Caco-2 (cell line): ENCODE measurements around the gene PLEK. TPM values are rescaled to one million over a fixed set of nuclear protein-coding genes. Genes with fewer than 3 reads are reported as not detected.
"Not testable (repeated sequence)": the region's sequence is repeated elsewhere in the genome, so short reads cannot be mapped to it uniquely, and the experiment has no call there.

Experiments used
- BruUV-seq: library from RNA; stranded (reverse); fragments of 400-500 nt; replicated peaks from 2 replicates; lab custom pipeline; 2021; lab: Mats Ljungman, UMichigan
- CTCF ChIA-PET: fragments of 300-600 bp; sonication (Branson Sonifier 250); formaldehyde crosslinking; loops from one replicate; lab custom pipeline; 2022; ENCODE audit warnings: antibody characterized with exemption; lab: Charles Lee
- POLR2A ChIA-PET: fragments of 300-600 bp; sonication (Branson Sonifier 250); formaldehyde crosslinking; loops from one replicate; lab custom pipeline; 2022; ENCODE audit warnings: antibody characterized with exemption; lab: Charles Lee
- DNase-seq, 2 experiments: peaks; one replicate each; pipeline versions ENCODE4 v3.0.0 to v3.0.0-alpha.2; 2020 to 2022
- H3K27me3 ChIP-seq: replicated peaks from 2 replicates; pipeline ENCODE4 v1.6.0; 2011; ENCODE audit warnings: low read length; ENCODE audit not compliant: control insufficient read depth, insufficient read depth
- H3K36me3 ChIP-seq: 2 replicates; pipeline ENCODE4 v1.5.1; 2011; ENCODE audit warnings: low read length; ENCODE audit not compliant: control insufficient read depth, insufficient read depth
- H3K4me1 ChIP-seq: fragments of 250-450 bp; sonication (Bioruptor Pico); 2 replicates; pipeline ENCODE4 v1.5.1; 2020; ENCODE audit warnings: mild to moderate bottlenecking
- H3K4me3 ChIP-seq: 2 replicates; pipeline ENCODE4 v1.5.1; 2011; ENCODE audit warnings: low read depth, mild to moderate bottlenecking, control low read depth, low read length
- H3K9me3 ChIP-seq: fragments of 250-450 bp; sonication (Bioruptor Pico); 2 replicates; pipeline ENCODE4 v1.5.1; 2020; ENCODE audit warnings: mild to moderate bottlenecking, moderate library complexity
- H3K27ac Mint-ChIP-seq: one replicate; pipeline ENCODE4 v1.8.0; 2022; ENCODE audit warnings: mixed read lengths; ENCODE audit not compliant: unreplicated experiment
- H3K27me3 Mint-ChIP-seq: one replicate; pipeline ENCODE4 v1.8.0; 2022; ENCODE audit warnings: mixed read lengths; ENCODE audit not compliant: insufficient read depth, unreplicated experiment
- H3K36me3 Mint-ChIP-seq: one replicate; pipeline ENCODE4 v1.8.0; 2022; ENCODE audit warnings: mild to moderate bottlenecking, mixed read lengths; ENCODE audit not compliant: insufficient read depth, unreplicated experiment
- H3K4me1 Mint-ChIP-seq: one replicate; pipeline ENCODE4 v1.8.0; 2022; ENCODE audit warnings: low read depth, mixed read lengths; ENCODE audit not compliant: unreplicated experiment
- H3K4me3 Mint-ChIP-seq: one replicate; pipeline ENCODE4 v1.8.0; 2022; ENCODE audit warnings: mild to moderate bottlenecking, moderate library complexity, mixed read lengths; ENCODE audit not compliant: unreplicated experiment
- H3K9me3 Mint-ChIP-seq: one replicate; pipeline ENCODE4 v1.8.0; 2022; ENCODE audit warnings: mixed read lengths; ENCODE audit not compliant: unreplicated experiment
- intact Hi-C: fragments of 100-400 bp; cut with micrococcal nuclease; formaldehyde crosslinking; loops from one replicate; pipeline ENCODE4 v1.10.0; 2022; ENCODE audit not compliant: unreplicated experiment
- total RNA-seq: library from RNA; stranded (reverse); gene quantifications from 2 replicates; pipeline ENCODE4 v1.2.3, GENCODE V29; 2022
- TF ChIP-seq, protein P1 (sequence below), 2 experiments: fragments of 200-600 bp in 1 of 2; IDR thresholded peaks; 1 replicate in 1 of 2; 2 replicates in 1 of 2; pipeline versions ENCODE4 v1.5.1 to v1.8.0; 2011 to 2022; ENCODE audit warnings: antibody characterized with exemption in 1 of 2, control low read depth in 1 of 2, inconsistent platforms in 1 of 2, low read depth in 1 of 2, low read length in 1 of 2, mild to moderate bottlenecking in 1 of 2, moderate library complexity in 1 of 2; ENCODE audit not compliant: insufficient read depth in 1 of 2, severe bottlenecking in 1 of 2, unreplicated experiment in 1 of 2

Gene PLEK
- total RNA-seq, 1 experiment from 2014 or later = not detected

DNA sequence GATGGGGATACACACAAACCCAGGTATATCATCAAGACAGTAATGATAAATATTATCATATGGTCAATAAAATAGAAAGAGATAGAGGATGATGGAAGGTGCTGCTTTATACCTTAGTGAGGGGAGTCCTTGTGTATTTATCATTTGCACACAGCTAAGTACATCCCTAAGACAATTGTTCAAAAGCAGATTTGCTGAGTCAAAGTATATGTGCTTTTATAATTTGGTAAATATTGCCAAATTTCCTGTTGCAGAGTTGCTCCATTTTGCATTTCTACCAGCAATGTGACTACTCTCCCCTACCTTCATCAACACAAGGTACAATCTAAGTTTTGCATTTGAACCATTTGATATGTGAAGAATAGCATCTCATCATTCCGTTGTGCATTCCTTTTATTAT, 22.6 kb upstream of the PLEK start:
- no TSS peak for BruUV-seq
- CTCF ChIA-PET = interaction anchor here (0.6 kb wide), 1 partner anchor 554 kb away, joined by 3 read pairs; no protein-coding TSS in a partner anchor

DNA sequence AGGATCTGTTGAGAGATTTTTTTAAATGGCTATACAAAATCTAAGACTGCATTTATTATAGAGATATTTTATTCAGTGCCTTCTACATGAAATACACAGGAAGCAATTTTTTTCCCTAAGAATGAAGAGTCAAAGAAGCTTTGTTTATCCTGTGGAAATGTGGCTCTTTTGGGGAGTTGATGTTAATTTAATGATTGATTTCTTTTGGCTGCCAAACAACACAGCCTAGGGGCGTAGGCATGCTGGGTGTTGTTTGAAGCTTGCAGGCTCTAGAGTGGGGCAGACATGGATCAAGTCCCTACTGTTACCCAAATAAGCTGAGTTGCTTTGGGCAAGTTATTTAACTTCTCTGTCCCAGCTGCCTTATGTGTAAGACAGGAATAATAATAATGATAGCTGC, 21.1 kb upstream of the PLEK start:
- H3K9me3 ChIP-seq = no peaks in the 10 kb centered on the region
- Mint-ChIP-seq H3K4me1 (no peaks in the 10 kb centered on the region), H3K36me3 (no peaks in the 10 kb centered on the region), H3K9me3 (no peaks in the 10 kb centered on the region), H3K27me3 (peaks cover 19% of the 10 kb centered on the region), H3K27ac (no peak overlapping the region), H3K4me3 (no peak overlapping the region)
- no peak for DNase-seq
- CTCF ChIA-PET = no interaction called here
- H3K4me3 ChIP-seq = no peak overlapping the region
- no peaks in the 10 kb centered on the region for H3K4me1 ChIP-seq
- no peaks in the 10 kb centered on the region for H3K27me3 ChIP-seq
- TF ChIP-seq, protein P1, sequence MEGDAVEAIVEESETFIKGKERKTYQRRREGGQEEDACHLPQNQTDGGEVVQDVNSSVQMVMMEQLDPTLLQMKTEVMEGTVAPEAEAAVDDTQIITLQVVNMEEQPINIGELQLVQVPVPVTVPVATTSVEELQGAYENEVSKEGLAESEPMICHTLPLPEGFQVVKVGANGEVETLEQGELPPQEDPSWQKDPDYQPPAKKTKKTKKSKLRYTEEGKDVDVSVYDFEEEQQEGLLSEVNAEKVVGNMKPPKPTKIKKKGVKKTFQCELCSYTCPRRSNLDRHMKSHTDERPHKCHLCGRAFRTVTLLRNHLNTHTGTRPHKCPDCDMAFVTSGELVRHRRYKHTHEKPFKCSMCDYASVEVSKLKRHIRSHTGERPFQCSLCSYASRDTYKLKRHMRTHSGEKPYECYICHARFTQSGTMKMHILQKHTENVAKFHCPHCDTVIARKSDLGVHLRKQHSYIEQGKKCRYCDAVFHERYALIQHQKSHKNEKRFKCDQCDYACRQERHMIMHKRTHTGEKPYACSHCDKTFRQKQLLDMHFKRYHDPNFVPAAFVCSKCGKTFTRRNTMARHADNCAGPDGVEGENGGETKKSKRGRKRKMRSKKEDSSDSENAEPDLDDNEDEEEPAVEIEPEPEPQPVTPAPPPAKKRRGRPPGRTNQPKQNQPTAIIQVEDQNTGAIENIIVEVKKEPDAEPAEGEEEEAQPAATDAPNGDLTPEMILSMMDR (IDR thresholded peaks at IDR 0.05; ENCODE audit: insufficient read depth in 1 of 2, low read depth in 1 of 2, low read length in 1 of 2, severe bottlenecking in 1 of 2, unreplicated experiment in 1 of 2) = no peak
- H3K36me3 ChIP-seq = no peaks in the 10 kb centered on the region
- intact Hi-C loops = no loop called here
- POLR2A ChIA-PET = no interaction called here
- BruUV-seq = no TSS peak

More for the DNA sequence above, 22.6 kb upstream of the PLEK start:
- H3K36me3 Mint-ChIP-seq = no peaks in the 10 kb centered on the region
- Histone ChIP-seq H3K4me1 (no peaks in the 10 kb centered on the region), H3K4me3 (no peak overlapping the region), H3K9me3 (no peaks in the 10 kb centered on the region), H3K36me3 (no peaks in the 10 kb centered on the region), H3K27me3 (no peaks in the 10 kb centered on the region)
- H3K4me3 Mint-ChIP-seq = no peak overlapping the region
- no peaks in the 10 kb centered on the region for H3K4me1 Mint-ChIP-seq
- intact Hi-C loops = no loop called here
- peaks cover 12% of the 10 kb centered on the region for H3K27me3 Mint-ChIP-seq
- no peak for DNase-seq
- H3K9me3 Mint-ChIP-seq = no peaks in the 10 kb centered on the region
- no peak overlapping the region for H3K27ac Mint-ChIP-seq
- POLR2A ChIA-PET = no interaction called here
- TF ChIP-seq, protein P1 (IDR thresholded peaks at IDR 0.05; ENCODE audit: insufficient read depth in 1 of 2, low read depth in 1 of 2, low read length in 1 of 2, severe bottlenecking in 1 of 2, unreplicated experiment in 1 of 2) = no peak

- Histone ChIP-seq H3K9me3 (no peaks in the 10 kb centered on the region), H3K27me3 (no peaks in the 10 kb centered on the region), H3K36me3 (no peaks in the 10 kb centered on the region), H3K4me3 (no peak overlapping the region), H3K4me1 (no peaks in the 10 kb centered on the region)
- Mint-ChIP-seq H3K36me3 (no peaks in the 10 kb centered on the region), H3K27ac (no peak overlapping the region), H3K27me3 (peaks cover 24% of the 10 kb centered on the region), H3K4me3 (no peak overlapping the region), H3K9me3 (no peaks in the 10 kb centered on the region), H3K4me1 (no peaks in the 10 kb centered on the region)
- ChIA-PET CTCF (no interaction called here), POLR2A (no interaction called here)
- DNase-seq = no peak
- no TSS peak for BruUV-seq
- TF ChIP-seq, protein P1 (IDR thresholded peaks at IDR 0.05; ENCODE audit: insufficient read depth in 1 of 2, low read depth in 1 of 2, low read length in 1 of 2, severe bottlenecking in 1 of 2, unreplicated experiment in 1 of 2) = no peak
- intact Hi-C loops = no loop called here
Observed at GRCh38 chr2:68345129-68345875, 19.8 kb upstream of the PLEK start.

DNA sequence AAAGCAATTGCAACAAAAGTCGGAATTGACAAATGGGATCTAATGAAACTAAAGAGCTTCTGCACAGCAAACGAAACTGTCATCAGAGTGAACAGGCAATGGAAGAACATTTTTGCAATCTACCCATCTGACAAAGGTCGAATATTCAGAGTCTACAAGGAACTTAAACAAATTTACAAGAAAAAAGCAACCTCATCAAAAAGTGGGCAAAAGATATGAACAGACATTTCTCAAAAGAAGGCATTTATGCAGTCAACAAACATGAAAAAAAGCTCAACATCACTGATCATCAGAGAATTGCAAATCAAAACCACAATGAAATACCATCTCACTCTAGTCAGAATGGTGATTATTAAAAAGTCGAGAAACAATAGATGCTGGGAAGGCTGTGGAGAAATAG, 16.0 kb upstream of the PLEK start:
- H3K9me3 Mint-ChIP-seq, H3K4me3 Mint-ChIP-seq, H3K27me3 ChIP-seq, BruUV-seq, POLR2A ChIA-PET, H3K9me3 ChIP-seq, H3K4me1 Mint-ChIP-seq, H3K36me3 ChIP-seq, H3K4me1 ChIP-seq, intact Hi-C loops, H3K36me3 Mint-ChIP-seq, H3K27ac Mint-ChIP-seq, CTCF ChIA-PET, DNase-seq, H3K4me3 ChIP-seq: not testable (repeated sequence)
- peaks cover 25% of the 10 kb centered on the region for H3K27me3 Mint-ChIP-seq
